Stimulated activated CD8-positive, alpha-beta memory T cell treated with anti-CD3 and anti-CD28 coated beads, Interleukin-4, amount 100 ng/mL, for 24 hours (primary cell): ENCODE data around the gene HMX1.

Experiments
- DNase-seq: peaks from one replicate; pipeline ENCODE4 v3.0.0-alpha.2; 2020; ENCODE audit warnings: low read depth

Gene HMX1

GRCh38 chr4:8840816-8841455 is 30.7 kb downstream of the HMX1 start:
- DNase-seq, result no peak

- DNase-seq, result no peak
Measured at GRCh38 chr4:8840006-8840793, 31.4 kb downstream of the HMX1 start.

GRCh38 chr4:8838961-8839431 is 32.6 kb downstream of the HMX1 start:
- no peak for DNase-seq

- DNase-seq, result no peak
Measured at GRCh38 chr4:8838296-8838960, 33.2 kb downstream of the HMX1 start.

GRCh38 chr4:8837181-8837841 is 34.3 kb downstream of the HMX1 start:
- no peak for DNase-seq

GRCh38 chr4:8836664-8837171 is 34.9 kb downstream of the HMX1 start:
- DNase-seq, result no peak

- no peak for DNase-seq
Measured at GRCh38 chr4:8835521-8836365, 35.9 kb downstream of the HMX1 start.

- DNase-seq, result no peak
Measured at GRCh38 chr4:8834681-8835220, 36.9 kb downstream of the HMX1 start.

- DNase-seq, result no peak
Measured at GRCh38 chr4:8832113-8832915, 39.3 kb downstream of the HMX1 start.

GRCh38 chr4:8831221-8832112 is 40.2 kb downstream of the HMX1 start:
- DNase-seq, result no peak

- no peak for DNase-seq
Measured at GRCh38 chr4:8830611-8831200, 40.9 kb downstream of the HMX1 start.

- no peak for DNase-seq
Measured at GRCh38 chr4:8830056-8830455, 41.6 kb downstream of the HMX1 start.

GRCh38 chr4:8829584-8829983 is 42.1 kb downstream of the HMX1 start:
- no peak for DNase-seq

GRCh38 chr4:8828869-8829268 is 42.8 kb downstream of the HMX1 start:
- DNase-seq, result no peak

GRCh38 chr4:8821151-8821950 is 50.3 kb downstream of the HMX1 start:
- no peak for DNase-seq

GRCh38 chr4:8820178-8821102 is 51.2 kb downstream of the HMX1 start:
- DNase-seq, result no peak
